Keratinocyte (primary cell): Measurements from ENCODE around the gene SPATA13.

Experiments
- CTCF ChIP-seq, 3 experiments: IDR thresholded peaks in 1 of 3; conservative IDR thresholded peaks in 1 of 3; optimal IDR thresholded peaks in 1 of 3; 2 replicates in 2 of 3; 3 replicates in 1 of 3; pipeline versions ENCODE3 to v1.5.1; 2011; ENCODE audit warnings: low read length in 3 of 3, mild to moderate bottlenecking in 3 of 3, moderate library complexity in 2 of 3, control low read depth in 1 of 3, inconsistent platforms in 1 of 3; ENCODE audit not compliant: insufficient read depth in 2 of 3; ENCODE audit errors: extremely low read depth in 1 of 3
- EZH2 ChIP-seq: IDR thresholded peaks from one replicate; pipeline ENCODE4 v1.6.1; 2012; ENCODE audit warnings: inconsistent platforms, mild to moderate bottlenecking, low read length, moderate library complexity

- TF ChIP-seq CTCF (optimal IDR thresholded peaks at IDR 0.05 in 1 of 3, IDR thresholded peaks at IDR 0.05 in 1 of 3, conservative IDR thresholded peaks at IDR 0.05 in 1 of 3; ENCODE audit: extremely low read depth in 1 of 3, insufficient read depth in 2 of 3, low read length in 3 of 3) (no peak), EZH2 (no peak)
These were observed 104.5 kb downstream of the SPATA13 start for GRCh38 chr13:24264976-24265375.
